WTC11 (cell line): ENCODE measurements around the gene RAB11FIP3. TPM values are rescaled to one million over a fixed set of nuclear protein-coding genes. Genes with fewer than 3 reads are reported as not detected.

Experiments used
- ATAC-seq: fragments of 200-7000 bp; cut with Tn5 transposase; 2 replicates; pipeline ENCODE4 v1.10.0; 2021; ENCODE audit warnings: mild to moderate bottlenecking, moderate library complexity
- CTCF ChIA-PET: fragments of 300-600 bp; sonication (Branson Sonifier 250); formaldehyde crosslinking; loops from one replicate; lab custom pipeline; 2021; ENCODE audit warnings: antibody characterized with exemption; lab: Charles Lee
- POLR2A ChIA-PET: fragments of 350-600 bp; sonication (Branson Sonifier 250); formaldehyde crosslinking; loops from one replicate; lab custom pipeline; 2021; ENCODE audit warnings: antibody characterized with exemption; lab: Charles Lee
- DNase-seq: peaks from one replicate; pipeline ENCODE4 v3.0.0; 2021; ENCODE audit warnings: low spot score
- H3K27ac Mint-ChIP-seq: 2 replicates; pipeline ENCODE4 v1.8.0; 2021; ENCODE audit warnings: mixed read lengths
- H3K27me3 Mint-ChIP-seq: 2 replicates; pipeline ENCODE4 v1.8.0; 2021; ENCODE audit warnings: low read depth, mild to moderate bottlenecking, moderate library complexity, mixed read lengths
- H3K36me3 Mint-ChIP-seq: 2 replicates; pipeline ENCODE4 v1.8.0; 2021; ENCODE audit warnings: mixed read lengths
- H3K4me1 Mint-ChIP-seq: 2 replicates; pipeline ENCODE4 v1.8.0; 2022; ENCODE audit warnings: mixed read lengths
- H3K4me3 Mint-ChIP-seq: 2 replicates; pipeline ENCODE4 v1.8.0; 2021; ENCODE audit warnings: mild to moderate bottlenecking, moderate library complexity, mixed read lengths
- H3K9me3 Mint-ChIP-seq: 2 replicates; pipeline ENCODE4 v1.8.0; 2021; ENCODE audit warnings: mixed read lengths
- CREM ChIP-seq: sonication (generic); formaldehyde crosslinking; IDR thresholded peaks from 2 replicates; pipeline ENCODE4 v1.8.1; 2022; ENCODE audit warnings: mild to moderate bottlenecking, missing genetic modification reagents, moderate library complexity
- ELF4 ChIP-seq: sonication (generic); formaldehyde crosslinking; IDR thresholded peaks from 2 replicates; pipeline ENCODE4 v1.8.1; 2022; ENCODE audit warnings: low read depth, mild to moderate bottlenecking, moderate library complexity, missing genetic modification reagents
- EMX1 ChIP-seq: fragments of 250-450 bp; sonication (Bioruptor Pico); IDR thresholded peaks from 2 replicates; pipeline ENCODE4 v1.8.0; 2021; ENCODE audit warnings: mild to moderate bottlenecking
- ETV6 ChIP-seq: sonication (generic); formaldehyde crosslinking; IDR thresholded peaks from 2 replicates; pipeline ENCODE4 v1.8.1; 2022; ENCODE audit warnings: mild to moderate bottlenecking, missing genetic modification reagents
- GTF2I ChIP-seq: fragments of 250-450 bp; sonication (Bioruptor Pico); conservative IDR thresholded peaks from 2 replicates; pipeline ENCODE4 v1.4.0; 2021; ENCODE audit warnings: mild to moderate bottlenecking
- JUN ChIP-seq: sonication (generic); formaldehyde crosslinking; IDR thresholded peaks from 2 replicates; pipeline ENCODE4 v1.8.0; 2023; ENCODE audit warnings: mild to moderate bottlenecking, missing genetic modification reagents
- KAT7 ChIP-seq: sonication (generic); formaldehyde crosslinking; IDR thresholded peaks from 2 replicates; pipeline ENCODE4 v1.8.1; 2023; ENCODE audit warnings: missing genetic modification reagents, mild to moderate bottlenecking, borderline replicate concordance
- MYBL2 ChIP-seq: sonication (generic); formaldehyde crosslinking; IDR thresholded peaks from 2 replicates; pipeline ENCODE4 v1.8.1; 2023; ENCODE audit warnings: mild to moderate bottlenecking, moderate library complexity, missing genetic modification reagents
- RORB ChIP-seq: fragments of 250-450 bp; sonication (Bioruptor Pico); IDR thresholded peaks from 2 replicates; pipeline ENCODE4 v1.9.0; 2021; ENCODE audit warnings: mild to moderate bottlenecking
- SMAD3 ChIP-seq: sonication (generic); formaldehyde crosslinking; IDR thresholded peaks from 2 replicates; pipeline ENCODE4 v1.8.0; 2022; ENCODE audit warnings: missing genetic modification reagents, mild to moderate bottlenecking, borderline replicate concordance
- ZNF671 ChIP-seq: fragments of 250-450 bp; sonication (Bioruptor Pico); IDR thresholded peaks from 2 replicates; pipeline ENCODE4 v1.8.0; 2021; ENCODE audit warnings: mild to moderate bottlenecking
- total RNA-seq: library from RNA; stranded (reverse); gene quantifications from 3 replicates; pipeline ENCODE4 v1.2.3, GENCODE V29; 2021
- TF ChIP-seq, protein P1 (sequence below): sonication (generic); formaldehyde crosslinking; IDR thresholded peaks from 2 replicates; pipeline ENCODE4 v1.8.1; 2022; ENCODE audit warnings: low read depth, mild to moderate bottlenecking, moderate library complexity, missing genetic modification reagents, borderline replicate concordance
- TF ChIP-seq, protein P2 (sequence below): fragments of 250-450 bp; sonication (Bioruptor Pico); conservative IDR thresholded peaks from 2 replicates; pipeline ENCODE4 v1.9.0; 2021; ENCODE audit warnings: mild to moderate bottlenecking
- TF ChIP-seq, protein P3 (sequence below): fragments of 250-450 bp; sonication (Bioruptor Pico); IDR thresholded peaks from 2 replicates; pipeline ENCODE4 v1.9.0; 2021; ENCODE audit warnings: mild to moderate bottlenecking
- TF ChIP-seq, protein P4 (sequence below): sonication (generic); formaldehyde crosslinking; IDR thresholded peaks from 2 replicates; pipeline ENCODE4 v1.8.1; 2023; ENCODE audit warnings: mild to moderate bottlenecking, moderate library complexity, missing genetic modification reagents
- TF ChIP-seq, protein P5 (sequence below): sonication (generic); formaldehyde crosslinking; IDR thresholded peaks from 2 replicates; pipeline ENCODE4 v1.8.1; 2022; ENCODE audit warnings: mild to moderate bottlenecking, missing genetic modification reagents, moderate library complexity, borderline replicate concordance

RAB11FIP3 gene
- total RNA-seq, 1 experiment from 2014 or later: 38.6 TPM

- no peak for TF ChIP-seq MYBL2 (CRISPR knock-in tag)
- TF ChIP-seq, protein P1, sequence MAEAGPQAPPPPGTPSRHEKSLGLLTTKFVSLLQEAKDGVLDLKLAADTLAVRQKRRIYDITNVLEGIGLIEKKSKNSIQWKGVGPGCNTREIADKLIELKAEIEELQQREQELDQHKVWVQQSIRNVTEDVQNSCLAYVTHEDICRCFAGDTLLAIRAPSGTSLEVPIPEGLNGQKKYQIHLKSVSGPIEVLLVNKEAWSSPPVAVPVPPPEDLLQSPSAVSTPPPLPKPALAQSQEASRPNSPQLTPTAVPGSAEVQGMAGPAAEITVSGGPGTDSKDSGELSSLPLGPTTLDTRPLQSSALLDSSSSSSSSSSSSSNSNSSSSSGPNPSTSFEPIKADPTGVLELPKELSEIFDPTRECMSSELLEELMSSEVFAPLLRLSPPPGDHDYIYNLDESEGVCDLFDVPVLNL (CRISPR knock-in tag): no peak
- TF ChIP-seq ELF4 (CRISPR knock-in tag): no peak
Observed at GRCh38 chr16:551210-551609, 125.8 kb downstream of the RAB11FIP3 start (continued).

- no peak overlapping the region for H3K27ac Mint-ChIP-seq
- no peak for TF ChIP-seq ETV6 (CRISPR knock-in tag)
- TF ChIP-seq, protein P2, sequence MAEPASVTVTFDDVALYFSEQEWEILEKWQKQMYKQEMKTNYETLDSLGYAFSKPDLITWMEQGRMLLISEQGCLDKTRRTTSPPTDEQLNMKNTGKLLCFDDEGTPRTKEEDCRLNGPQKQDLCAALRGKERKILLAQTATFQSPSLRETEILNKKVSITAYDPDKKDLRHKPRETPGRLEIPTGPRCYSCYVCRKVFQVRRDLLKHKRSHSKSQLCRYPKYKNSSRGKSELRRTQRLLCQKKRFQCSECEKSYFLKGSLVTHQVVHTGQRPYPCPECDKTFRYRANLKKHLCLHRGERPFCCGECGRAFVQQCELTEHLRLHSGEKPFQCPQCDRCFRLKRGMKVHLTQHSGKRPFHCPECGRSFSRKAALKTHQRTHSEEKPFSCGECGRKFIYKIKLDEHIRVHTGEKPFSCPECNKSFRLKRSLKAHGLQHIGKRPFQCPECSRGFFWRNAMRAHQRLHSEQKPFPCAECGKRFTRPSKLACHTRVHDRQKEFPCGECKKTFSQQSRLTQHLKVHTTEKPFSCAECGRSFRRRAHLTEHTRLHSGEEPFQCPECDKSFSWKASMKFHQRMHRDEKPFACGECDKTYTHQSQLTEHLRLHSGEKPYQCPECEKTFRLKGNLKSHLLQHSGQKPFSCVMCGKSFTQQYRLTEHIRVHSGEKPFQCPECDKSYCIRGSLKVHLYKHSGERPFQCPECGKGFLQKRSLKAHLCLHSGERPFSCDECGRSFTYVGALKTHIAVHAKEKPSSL (CRISPR knock-in tag): no peak
- TF ChIP-seq EMX1: no peak
- TF ChIP-seq, protein P3, sequence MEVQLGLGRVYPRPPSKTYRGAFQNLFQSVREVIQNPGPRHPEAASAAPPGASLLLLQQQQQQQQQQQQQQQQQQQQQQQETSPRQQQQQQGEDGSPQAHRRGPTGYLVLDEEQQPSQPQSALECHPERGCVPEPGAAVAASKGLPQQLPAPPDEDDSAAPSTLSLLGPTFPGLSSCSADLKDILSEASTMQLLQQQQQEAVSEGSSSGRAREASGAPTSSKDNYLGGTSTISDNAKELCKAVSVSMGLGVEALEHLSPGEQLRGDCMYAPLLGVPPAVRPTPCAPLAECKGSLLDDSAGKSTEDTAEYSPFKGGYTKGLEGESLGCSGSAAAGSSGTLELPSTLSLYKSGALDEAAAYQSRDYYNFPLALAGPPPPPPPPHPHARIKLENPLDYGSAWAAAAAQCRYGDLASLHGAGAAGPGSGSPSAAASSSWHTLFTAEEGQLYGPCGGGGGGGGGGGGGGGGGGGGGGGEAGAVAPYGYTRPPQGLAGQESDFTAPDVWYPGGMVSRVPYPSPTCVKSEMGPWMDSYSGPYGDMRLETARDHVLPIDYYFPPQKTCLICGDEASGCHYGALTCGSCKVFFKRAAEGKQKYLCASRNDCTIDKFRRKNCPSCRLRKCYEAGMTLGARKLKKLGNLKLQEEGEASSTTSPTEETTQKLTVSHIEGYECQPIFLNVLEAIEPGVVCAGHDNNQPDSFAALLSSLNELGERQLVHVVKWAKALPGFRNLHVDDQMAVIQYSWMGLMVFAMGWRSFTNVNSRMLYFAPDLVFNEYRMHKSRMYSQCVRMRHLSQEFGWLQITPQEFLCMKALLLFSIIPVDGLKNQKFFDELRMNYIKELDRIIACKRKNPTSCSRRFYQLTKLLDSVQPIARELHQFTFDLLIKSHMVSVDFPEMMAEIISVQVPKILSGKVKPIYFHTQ (CRISPR knock-in tag): no peak
- no peak for TF ChIP-seq SMAD3 (CRISPR knock-in tag)
- TF ChIP-seq JUN (CRISPR knock-in tag): no peak
- TF ChIP-seq, protein P4, sequence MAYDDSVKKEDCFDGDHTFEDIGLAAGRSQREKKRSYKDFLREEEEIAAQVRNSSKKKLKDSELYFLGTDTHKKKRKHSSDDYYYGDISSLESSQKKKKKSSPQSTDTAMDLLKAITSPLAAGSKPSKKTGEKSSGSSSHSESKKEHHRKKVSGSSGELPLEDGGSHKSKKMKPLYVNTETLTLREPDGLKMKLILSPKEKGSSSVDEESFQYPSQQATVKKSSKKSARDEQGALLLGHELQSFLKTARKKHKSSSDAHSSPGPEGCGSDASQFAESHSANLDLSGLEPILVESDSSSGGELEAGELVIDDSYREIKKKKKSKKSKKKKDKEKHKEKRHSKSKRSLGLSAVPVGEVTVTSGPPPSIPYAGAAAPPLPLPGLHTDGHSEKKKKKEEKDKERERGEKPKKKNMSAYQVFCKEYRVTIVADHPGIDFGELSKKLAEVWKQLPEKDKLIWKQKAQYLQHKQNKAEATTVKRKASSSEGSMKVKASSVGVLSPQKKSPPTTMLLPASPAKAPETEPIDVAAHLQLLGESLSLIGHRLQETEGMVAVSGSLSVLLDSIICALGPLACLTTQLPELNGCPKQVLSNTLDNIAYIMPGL: no peak
- TF ChIP-seq CREM (CRISPR knock-in tag): no peak
- TF ChIP-seq, protein P5, sequence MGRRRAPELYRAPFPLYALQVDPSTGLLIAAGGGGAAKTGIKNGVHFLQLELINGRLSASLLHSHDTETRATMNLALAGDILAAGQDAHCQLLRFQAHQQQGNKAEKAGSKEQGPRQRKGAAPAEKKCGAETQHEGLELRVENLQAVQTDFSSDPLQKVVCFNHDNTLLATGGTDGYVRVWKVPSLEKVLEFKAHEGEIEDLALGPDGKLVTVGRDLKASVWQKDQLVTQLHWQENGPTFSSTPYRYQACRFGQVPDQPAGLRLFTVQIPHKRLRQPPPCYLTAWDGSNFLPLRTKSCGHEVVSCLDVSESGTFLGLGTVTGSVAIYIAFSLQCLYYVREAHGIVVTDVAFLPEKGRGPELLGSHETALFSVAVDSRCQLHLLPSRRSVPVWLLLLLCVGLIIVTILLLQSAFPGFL (CRISPR knock-in tag): no peak
- no peak for TF ChIP-seq GTF2I
- no peak for TF ChIP-seq ZNF671 (CRISPR knock-in tag)
- no peak for TF ChIP-seq RORB (CRISPR knock-in tag)
- TF ChIP-seq KAT7 (CRISPR knock-in tag): no peak
- TF ChIP-seq ELF4 (CRISPR knock-in tag): no peak
- TF ChIP-seq, all 79 proteins: peak for 0
- ATAC-seq (no peak), DNase-seq (no peak)
- POLR2A ChIA-PET: no interaction called here
- CTCF ChIA-PET: interaction anchor here (0.7 kb wide), 1 partner anchor 27 kb away, joined by 3 read pairs; no protein-coding TSS in a partner anchor
- no peaks in the 10 kb centered on the region for H3K9me3 Mint-ChIP-seq
- no peaks in the 10 kb centered on the region for H3K27me3 Mint-ChIP-seq
- no peaks in the 10 kb centered on the region for H3K4me1 Mint-ChIP-seq
- no peak overlapping the region for H3K4me3 Mint-ChIP-seq
- no peaks in the 10 kb centered on the region for H3K36me3 Mint-ChIP-seq
Observed at GRCh38 chr16:552171-552570, 126.7 kb downstream of the RAB11FIP3 start.
